ENCODE results near the gene DIPK1B. TPM values are rescaled to one million over a fixed set of nuclear protein-coding genes. Genes with fewer than 3 reads are reported as not detected.

Gene DIPK1B
- total and polyA plus RNA-seq, 10 of the 15 experiments (the other 5 are each of a cell fraction or from before 2014, with no cell fraction given), result 0.08 to 0.28 (median 0.13) TPM; not detected in 3

GRCh38 chr9:136687721-136688223, 24.6 kb upstream of the DIPK1B start (continued):
- TF ChIP-seq SUPT20H (IDR thresholded peaks at IDR 0.05; ENCODE audit: borderline replicate concordance, control insufficient read depth, low read depth, low read length) (no peak), ZNF274 (IDR thresholded peaks at IDR 0.05; ENCODE audit: insufficient read depth, insufficient read length) (no peak), RCOR1 (conservative IDR thresholded peaks at IDR 0.05; ENCODE audit: low read depth, low read length) (no peak), HDAC2 (IDR thresholded peaks at IDR 0.05) (no peak), HDAC6 (IDR thresholded peaks at IDR 0.05; ENCODE audit: unreplicated experiment) (no peak), ZNF207 (IDR thresholded peaks at IDR 0.05; ENCODE audit: borderline replicate concordance) (0 out of 2 replicates have a peak, but pooled peaks have one; percentile 31), PML (IDR thresholded peaks at IDR 0.05; ENCODE audit: low read length) (no peak), RUNX3 (IDR thresholded peaks at IDR 0.05; ENCODE audit: low read length) (no peak), BHLHE40 (IDR thresholded peaks at IDR 0.05; ENCODE audit: borderline replicate concordance in 1 of 2, low read depth in 2 of 2, low read length in 1 of 2) (peak in 1 of 2 experiments; percentile 70; a peak in 2 of 4 replicates), NR2F1 (conservative IDR thresholded peaks at IDR 0.05) (peak; percentile 17; the same call in 1 of the 2 replicates), MEF2B (IDR thresholded peaks at IDR 0.05; ENCODE audit: partially characterized antibody, poor library complexity, severe bottlenecking) (peak; percentile 50), ZBTB40 (IDR thresholded peaks at IDR 0.05; ENCODE audit: borderline replicate concordance) (no peak), STAT3 (IDR thresholded peaks at IDR 0.05; ENCODE audit: low read depth, low read length) (no peak), NFYB (IDR thresholded peaks at IDR 0.05; ENCODE audit: insufficient read depth, low read depth, low read length) (no peak), ATF2 (IDR thresholded peaks at IDR 0.05; ENCODE audit: low read length) (no peak)

Measured in GM12878 (cell line).